NT2/D1 (cell line): ENCODE measurements around the gene METTL21C.

Experiments used
- SUZ12 ChIP-seq: IDR thresholded peaks from 2 replicates; pipeline ENCODE4 v1.6.1; 2011; ENCODE audit not compliant: insufficient read length, insufficient read depth; ENCODE audit errors: extremely low read depth
- YY1 ChIP-seq: IDR thresholded peaks from 2 replicates; pipeline ENCODE4 v1.6.1; 2011; ENCODE audit not compliant: insufficient read length, insufficient read depth
- ZNF274 ChIP-seq: IDR thresholded peaks from 2 replicates; pipeline ENCODE4 v1.6.1; 2011; ENCODE audit warnings: mild to moderate bottlenecking, low read depth, low read length

- TF ChIP-seq SUZ12 (no peak), YY1 (no peak), ZNF274 (no peak)
Measured at GRCh38 chr13:102718746-102719145, 23.9 kb upstream of the METTL21C start.
